Thoracic aorta (tissue), 2 donors: ENCODE measurements around the gene SH3GL3. TPM values are rescaled to one million over a fixed set of nuclear protein-coding genes. Genes with fewer than 3 reads are reported as not detected.

Experiments
- ATAC-seq: fragments of 150-250 bp; one replicate; pipeline ENCODE4 v1.8.0; 2017; ENCODE audit warnings: low read depth; ENCODE audit not compliant: insufficient number of reproducible peaks, low FRiP score
- DNase-seq: peaks from one replicate; pipeline ENCODE4 v3.0.0-alpha.2; 2020; ENCODE audit warnings: low spot score
- H3K27ac ChIP-seq, 2 donors: fragments of 200-600 bp; sonication (generic); 1 replicate in 1 of 2; 2 replicates in 1 of 2; pipeline ENCODE4 v1.5.1; 2016; ENCODE audit warnings: mild to moderate bottlenecking in 2 of 2, moderate library complexity in 2 of 2
- H3K27me3 ChIP-seq: fragments of 200-600 bp; sonication (generic); replicated peaks from 2 replicates; pipeline ENCODE4 v1.6.0; 2016; ENCODE audit warnings: mild to moderate bottlenecking; ENCODE audit not compliant: insufficient read depth
- H3K36me3 ChIP-seq: fragments of 200-600 bp; sonication (generic); one replicate; pipeline ENCODE4 v1.5.1; 2016
- H3K4me1 ChIP-seq, 2 donors: fragments of 200-600 bp; sonication (generic); 1 replicate in 1 of 2; 2 replicates in 1 of 2; pipeline versions ENCODE4 v1.5.1 to v1.6.0; 2016; ENCODE audit warnings: low read depth in 2 of 2, mild to moderate bottlenecking in 1 of 2; ENCODE audit not compliant: control insufficient read depth in 1 of 2
- H3K4me3 ChIP-seq: fragments of 200-600 bp; sonication (generic); 2 replicates; pipeline ENCODE4 v1.5.1; 2016; ENCODE audit warnings: mild to moderate bottlenecking
- H3K9me3 ChIP-seq: fragments of 200-600 bp; sonication (generic); 2 replicates; pipeline ENCODE4 v1.5.1; 2016
- CTCF ChIP-seq: fragments of 200-600 bp; sonication (generic); IDR thresholded peaks from one replicate; pipeline ENCODE4 v1.5.1; 2019; ENCODE audit warnings: antibody characterized with exemption
- total RNA-seq, 2 donors: library from RNA; depleted of rRNA; stranded (reverse); fragments of >200 nt; gene quantifications; one replicate each; pipeline versions ENCODE4 v1.1.0 to v1.2.3, GENCODE V29; 2016

The SH3GL3 gene
- total RNA-seq, 2 donors from 2014 or later, result 4.9 TPM; not detected in 1

- H3K36me3 ChIP-seq, result peaks cover 2% of the 10 kb centered on the region
- no peaks in the 10 kb centered on the region for H3K27me3 ChIP-seq
- no peaks in the 10 kb centered on the region for H3K9me3 ChIP-seq
- TF ChIP-seq CTCF, result no peak
- H3K4me1 ChIP-seq, result peaks cover 14 to 62% of the 10 kb centered on the region in 2 donors
- H3K4me3 ChIP-seq, result peak overlapping the region; percentile 96
- H3K27ac ChIP-seq, result peak overlapping the region; percentile 92 to 94
- DNase-seq (no peak), ATAC-seq (no peak)
Observed at GRCh38 chr15:83655237-83655616, 208.1 kb downstream of the SH3GL3 start.

GRCh38 chr15:83656192-83656591 lies 209.1 kb downstream of the SH3GL3 start:
- no peak for ATAC-seq
- no peaks in the 10 kb centered on the region for H3K9me3 ChIP-seq
- no peaks in the 10 kb centered on the region for H3K27me3 ChIP-seq
- peaks cover 14 to 62% of the 10 kb centered on the region in 2 donors for H3K4me1 ChIP-seq
- H3K36me3 ChIP-seq, result peaks cover 3% of the 10 kb centered on the region
- TF ChIP-seq CTCF, result no peak
- no peak overlapping the region for H3K4me3 ChIP-seq
- DNase-seq, result no peak
- peak overlapping the region in 1 of 2 donors; percentile 43 for H3K27ac ChIP-seq

- DNase-seq (no peak), ATAC-seq (no peak)
- no peak for TF ChIP-seq CTCF
- peaks cover 3% of the 10 kb centered on the region for H3K36me3 ChIP-seq
- H3K4me1 ChIP-seq, result peaks cover 14 to 60% of the 10 kb centered on the region in 2 donors
- H3K27me3 ChIP-seq, result no peaks in the 10 kb centered on the region
- no peak overlapping the region for H3K4me3 ChIP-seq
- H3K27ac ChIP-seq, result peak overlapping the region; percentile 49 to 52
- no peaks in the 10 kb centered on the region for H3K9me3 ChIP-seq
Observed at GRCh38 chr15:83656943-83657528, 209.9 kb downstream of the SH3GL3 start.

- Histone ChIP-seq H3K4me3 (no peak overlapping the region), H3K4me1 (peaks cover 12 to 55% of the 10 kb centered on the region in 2 donors), H3K36me3 (peaks cover 3% of the 10 kb centered on the region), H3K27me3 (no peaks in the 10 kb centered on the region), H3K9me3 (no peaks in the 10 kb centered on the region), H3K27ac (peak overlapping the region; percentile 49 to 52)
- TF ChIP-seq CTCF, result peak; percentile 12
- no peak for DNase-seq
- ATAC-seq, result no peak
Observed at GRCh38 chr15:83657549-83657948, 210.4 kb downstream of the SH3GL3 start.

GRCh38 chr15:83658430-83659416 lies 211.6 kb downstream of the SH3GL3 start:
- Histone ChIP-seq H3K4me3 (no peak overlapping the region), H3K4me1 (peaks cover 8 to 48% of the 10 kb centered on the region in 2 donors), H3K36me3 (peaks cover 3% of the 10 kb centered on the region), H3K27ac (peak overlapping the region; percentile 49 to 52), H3K27me3 (no peaks in the 10 kb centered on the region), H3K9me3 (no peaks in the 10 kb centered on the region)
- TF ChIP-seq CTCF, result no peak
- DNase-seq (no peak), ATAC-seq (no peak)
